GOT3 (cell line): ENCODE measurements around the gene AKR1C8.

Experiments used
- DNase-seq: peaks from one replicate; lab custom pipeline; 2025; ENCODE audit warnings: mixed read lengths; lab: John Stamatoyannopoulos, UW

AKR1C8 gene

GRCh38 chr10:5107860-5108526, 77.0 kb downstream of the AKR1C8 start:
- DNase-seq: no peak

DNA sequence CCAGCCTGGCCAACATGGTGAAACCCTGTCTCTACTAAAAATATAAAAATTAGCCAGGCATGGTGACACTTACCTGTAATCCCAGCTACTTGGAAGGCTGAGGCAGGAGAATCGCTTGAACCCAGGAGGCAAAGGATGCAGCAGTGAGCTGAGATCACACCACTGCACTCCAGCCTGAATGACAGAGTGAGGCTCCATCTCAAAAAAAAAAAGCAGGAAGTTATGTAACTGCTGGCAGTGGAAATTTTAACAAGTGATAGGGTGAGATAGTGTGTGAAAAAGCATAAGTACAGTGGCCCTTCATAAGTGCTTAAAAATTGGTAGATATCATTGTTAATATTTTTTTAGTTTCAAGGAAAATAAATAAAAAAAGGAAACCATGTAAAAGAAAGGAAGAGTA, 78.4 kb downstream of the AKR1C8 start:
- DNase-seq: no peak

DNA sequence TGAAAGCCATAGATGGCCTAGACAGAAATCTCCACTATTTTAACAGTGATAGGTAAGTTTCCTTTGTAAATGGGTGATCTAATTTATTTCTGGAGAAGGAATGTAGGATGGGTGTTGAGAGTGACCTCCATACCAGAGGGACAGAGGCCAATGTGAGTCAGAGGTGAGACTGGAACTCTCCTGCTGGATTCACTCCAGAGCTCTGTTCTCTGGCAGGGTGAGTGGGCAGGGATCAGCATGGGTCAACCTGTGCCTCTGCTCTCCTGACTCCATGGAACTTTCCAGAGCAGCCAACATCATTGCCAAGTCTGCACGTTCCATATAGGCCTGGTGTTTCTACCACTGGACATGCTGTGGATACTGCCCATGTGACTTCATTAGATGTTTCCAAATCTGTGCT, 79.3 kb downstream of the AKR1C8 start:
- no peak for DNase-seq
